Large intestine (tissue), 3 donors: ENCODE measurements around the gene PIGX. TPM values are rescaled to one million over a fixed set of nuclear protein-coding genes. Genes with fewer than 3 reads are reported as not detected.
A peak's percentile ranks its signal among the peaks of the same experiment; 100 is the strongest.

ENCODE experiments used
- DNase-seq, 2 donors: peaks; one replicate each; pipeline versions ENCODE4 v3.0.0 to v3.0.0-alpha.2; 2013
- H3K27ac ChIP-seq: one replicate; pipeline ENCODE4 v1.5.1; 2013; ENCODE audit warnings: low read length
- H3K27me3 ChIP-seq: 2 replicates; pipeline ENCODE4 v1.6.1; 2013; ENCODE audit warnings: low read length; ENCODE audit not compliant: control insufficient read depth, insufficient read depth
- H3K36me3 ChIP-seq: 2 replicates; pipeline ENCODE4 v1.6.1; 2013; ENCODE audit warnings: low read length; ENCODE audit not compliant: control insufficient read depth, insufficient read depth
- H3K4me1 ChIP-seq: one replicate; pipeline ENCODE4 v1.6.1; 2013; ENCODE audit warnings: low read length; ENCODE audit not compliant: control insufficient read depth, insufficient read depth
- H3K4me3 ChIP-seq: one replicate; pipeline ENCODE4 v1.5.1; 2013; ENCODE audit warnings: low read length
- H3K9me3 ChIP-seq: one replicate; pipeline ENCODE4 v1.6.1; 2013; ENCODE audit warnings: mild to moderate bottlenecking, low read depth, low read length, moderate library complexity; ENCODE audit not compliant: control insufficient read depth
- WGBS: methylation state at CpG from one replicate; pipeline ENCODE4 v1.1.5; 2013; ENCODE audit warnings: low lambda C conversion rate; ENCODE audit not compliant: insufficient coverage; 5-methylcytosine and 5-hydroxymethylcytosine counted together
- polyA plus RNA-seq: library from polyadenylated mRNA; unstranded; fragments of 120-200 nt; gene quantifications from one replicate; pipeline ENCODE4 v1.2.1, GENCODE V29; 2013

Gene PIGX
- polyA plus RNA-seq, 1 donor = 31.2 TPM

GRCh38 chr3:196756732-196757131 lies 44.6 kb downstream of the PIGX start:
- Histone ChIP-seq H3K9me3 (peaks cover 7% of the 10 kb centered on the region), H3K36me3 (peaks cover 7% of the 10 kb centered on the region), H3K27ac (no peak overlapping the region), H3K4me3 (no peak overlapping the region), H3K4me1 (no peaks in the 10 kb centered on the region), H3K27me3 (no peaks in the 10 kb centered on the region)
- WGBS = no CpG with 5 or more reads among the region's 4 CpGs
- DNase-seq = no peak

DNA sequence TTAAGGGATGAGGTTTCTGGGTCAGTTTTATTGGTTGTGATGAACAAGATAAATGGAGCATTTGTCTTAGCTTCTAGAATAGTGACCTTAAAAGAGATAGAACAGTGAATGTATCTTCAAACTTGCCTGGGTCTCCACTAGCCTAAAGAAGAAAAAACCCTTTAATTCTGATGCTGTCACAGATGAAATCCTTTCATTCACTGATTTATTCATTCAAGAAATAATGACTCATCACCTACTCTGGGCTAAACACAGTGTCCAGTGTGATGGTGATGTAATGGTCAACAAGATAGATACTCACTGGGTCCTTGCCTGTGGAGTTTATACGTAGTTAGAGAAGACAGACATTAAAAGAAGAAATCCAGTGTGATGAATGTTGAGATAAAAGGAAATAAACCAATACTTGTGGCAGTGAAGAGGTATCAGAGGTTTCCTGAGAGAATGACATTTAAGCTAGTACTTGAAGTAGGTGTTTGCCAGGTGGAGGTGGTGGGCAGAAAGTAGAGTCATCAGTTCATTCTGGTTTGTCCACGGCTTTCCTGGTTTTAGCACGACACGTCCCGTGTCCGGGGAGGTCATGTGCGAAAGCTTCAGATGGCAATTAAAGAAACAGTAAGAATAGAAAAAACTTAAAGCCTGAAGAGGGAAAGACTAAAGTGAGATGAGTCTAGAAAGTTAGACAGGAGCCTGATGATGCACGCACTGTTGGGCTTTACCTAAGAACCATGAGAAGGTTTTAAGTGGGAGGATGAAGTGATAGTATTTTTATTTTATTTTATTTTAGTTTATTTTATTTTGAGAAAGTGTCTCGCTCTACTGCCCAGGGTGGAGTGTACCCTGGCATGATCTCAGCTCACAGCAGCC lies 45.9 kb downstream of the PIGX start:
- Histone ChIP-seq H3K27me3 (no peaks in the 10 kb centered on the region), H3K4me3 (no peak overlapping the region), H3K4me1 (no peaks in the 10 kb centered on the region), H3K36me3 (peaks cover 7% of the 10 kb centered on the region), H3K27ac (no peak overlapping the region), H3K9me3 (peaks cover 14% of the 10 kb centered on the region)
- 98% methylated on average over 8 of the region's 9 CpGs for WGBS
- no peak for DNase-seq

DNA sequence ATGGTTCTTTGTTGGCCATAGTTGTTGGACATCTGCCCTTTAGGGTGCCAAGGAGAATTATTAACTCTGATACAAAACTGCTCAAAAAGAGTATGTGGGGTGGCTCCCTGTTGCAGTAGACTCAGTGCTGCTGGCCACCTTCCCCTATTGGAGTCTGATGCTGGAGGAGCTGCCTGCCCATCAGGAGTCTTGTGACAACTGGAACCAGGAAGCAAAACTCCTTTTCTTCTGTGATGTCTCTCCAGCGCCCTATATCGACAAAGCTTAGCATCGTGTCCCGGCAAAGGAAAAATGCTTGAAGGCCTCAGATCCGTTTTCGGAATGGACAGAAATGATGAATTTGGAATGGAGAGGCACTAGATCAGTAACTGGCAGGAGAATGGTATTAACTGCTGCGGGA lies 51.0 kb downstream of the PIGX start:
- Histone ChIP-seq H3K27ac (no peak overlapping the region), H3K27me3 (no peaks in the 10 kb centered on the region), H3K36me3 (peaks cover 7% of the 10 kb centered on the region), H3K4me3 (no peak overlapping the region), H3K9me3 (peaks cover 6% of the 10 kb centered on the region), H3K4me1 (no peaks in the 10 kb centered on the region)
- no peak for DNase-seq
- WGBS = 100% methylated on average over 3 of the region's 7 CpGs

GRCh38 chr3:196765454-196765853 lies 53.3 kb downstream of the PIGX start:
- peaks cover 6% of the 10 kb centered on the region for H3K9me3 ChIP-seq
- H3K27ac ChIP-seq = no peak overlapping the region
- H3K4me3 ChIP-seq = no peak overlapping the region
- H3K27me3 ChIP-seq = no peaks in the 10 kb centered on the region
- H3K36me3 ChIP-seq = peaks cover 7% of the 10 kb centered on the region
- no peaks in the 10 kb centered on the region for H3K4me1 ChIP-seq
- no peak for DNase-seq

- H3K4me3 ChIP-seq = no peak overlapping the region
- DNase-seq = no peak
- WGBS = 100% methylated on average over 1 of the region's 1 CpG
- peaks cover 7% of the 10 kb centered on the region for H3K36me3 ChIP-seq
- H3K9me3 ChIP-seq = no peaks in the 10 kb centered on the region
- H3K27ac ChIP-seq = no peak overlapping the region
- no peaks in the 10 kb centered on the region for H3K27me3 ChIP-seq
- H3K4me1 ChIP-seq = no peaks in the 10 kb centered on the region
These were observed 58.9 kb downstream of the PIGX start for GRCh38 chr3:196771067-196771466.

- Histone ChIP-seq H3K27ac (no peak overlapping the region), H3K36me3 (peaks cover 7% of the 10 kb centered on the region), H3K27me3 (no peaks in the 10 kb centered on the region), H3K4me3 (no peak overlapping the region), H3K9me3 (no peaks in the 10 kb centered on the region), H3K4me1 (no peaks in the 10 kb centered on the region)
- no peak for DNase-seq
- 83% methylated on average over 3 of the region's 4 CpGs for WGBS
These were observed 59.9 kb downstream of the PIGX start for GRCh38 chr3:196772102-196772501.

DNA sequence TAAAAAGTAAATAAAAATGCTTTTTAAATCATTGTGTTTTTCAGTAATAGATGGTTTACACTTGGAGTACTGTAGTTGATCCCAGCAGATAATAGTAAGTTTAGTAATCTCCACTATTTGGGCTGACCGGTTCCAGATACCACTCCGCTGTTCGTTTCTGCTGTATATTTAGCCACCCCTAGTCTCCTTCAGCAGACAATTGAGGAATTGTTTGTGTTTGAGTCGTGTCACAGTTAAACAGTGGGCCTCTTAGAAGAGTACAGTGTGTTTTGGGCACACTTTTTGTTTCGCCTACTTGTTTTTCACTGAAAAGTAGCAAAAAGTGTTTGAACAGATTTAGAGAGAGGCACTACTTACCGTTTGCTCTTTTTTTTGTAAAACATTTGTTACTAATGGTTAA lies 60.7 kb downstream of the PIGX start:
- WGBS = 60% methylated on average over 1 of the region's 6 CpGs
- H3K4me3 ChIP-seq = no peak overlapping the region
- no peaks in the 10 kb centered on the region for H3K9me3 ChIP-seq
- DNase-seq = no peak
- no peak overlapping the region for H3K27ac ChIP-seq
- no peaks in the 10 kb centered on the region for H3K4me1 ChIP-seq
- H3K27me3 ChIP-seq = no peaks in the 10 kb centered on the region
- peaks cover 8% of the 10 kb centered on the region for H3K36me3 ChIP-seq

DNA sequence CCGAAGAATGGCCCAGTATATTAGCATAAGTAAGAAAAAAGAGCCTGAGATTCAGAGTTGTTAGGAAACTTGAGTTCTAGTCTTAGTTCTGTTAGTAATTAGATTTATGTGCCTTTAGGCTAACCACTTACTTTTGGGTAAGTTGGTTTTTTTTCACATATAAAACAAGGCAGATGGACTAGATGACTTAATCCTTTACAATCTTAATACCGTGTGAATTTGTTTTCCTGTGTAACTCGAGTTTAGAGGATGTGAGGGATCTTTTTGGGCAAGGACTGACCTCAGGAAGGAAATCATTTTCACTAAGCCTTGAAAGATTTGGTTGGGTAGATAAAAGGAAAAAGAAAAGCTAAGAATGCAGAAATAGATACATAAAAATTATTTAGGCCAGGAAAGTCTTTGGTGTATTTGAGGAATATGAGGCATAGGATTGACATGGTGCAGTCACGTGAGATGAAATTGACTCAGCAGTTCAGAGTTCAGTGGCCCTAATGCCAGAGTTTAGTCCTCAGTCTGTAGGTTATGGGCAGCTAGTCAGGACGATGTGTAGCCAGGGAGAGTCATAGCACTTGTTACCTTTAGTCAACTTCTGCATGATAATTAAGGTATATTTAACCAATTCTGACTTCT lies 62.1 kb downstream of the PIGX start:
- no peaks in the 10 kb centered on the region for H3K27me3 ChIP-seq
- DNase-seq = peak; percentile 23 to 62
- no peak overlapping the region for H3K4me3 ChIP-seq
- H3K9me3 ChIP-seq = no peaks in the 10 kb centered on the region
- H3K27ac ChIP-seq = peak overlapping the region; percentile 40
- 72% methylated on average over 2 of the region's 5 CpGs for WGBS
- H3K4me1 ChIP-seq = no peaks in the 10 kb centered on the region
- peaks cover 3% of the 10 kb centered on the region for H3K36me3 ChIP-seq

GRCh38 chr3:196774848-196775422 lies 62.8 kb downstream of the PIGX start:
- DNase-seq = no peak
- Histone ChIP-seq H3K27ac (no peak overlapping the region), H3K4me1 (no peaks in the 10 kb centered on the region)

DNA sequence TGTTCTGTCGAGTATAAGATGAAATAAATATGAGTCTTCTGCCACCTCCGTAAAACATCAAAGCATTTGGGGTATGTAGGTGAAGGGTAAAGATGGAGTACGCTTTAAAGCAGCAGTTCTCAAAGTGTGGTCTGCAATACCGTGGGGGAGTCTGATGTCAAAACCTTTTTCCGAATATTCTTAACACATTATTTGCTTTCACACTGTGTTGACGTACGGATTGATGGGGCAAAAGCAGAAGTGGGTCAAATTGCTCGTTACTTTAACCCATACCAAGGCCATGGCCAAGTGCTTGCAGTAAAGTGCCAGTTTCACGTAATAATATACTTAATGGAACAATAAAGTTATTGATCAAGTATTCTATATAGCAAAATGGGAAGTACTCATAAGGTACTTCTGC lies 63.8 kb downstream of the PIGX start:
- H3K9me3 ChIP-seq = no peaks in the 10 kb centered on the region
- no peak overlapping the region for H3K27ac ChIP-seq
- no peaks in the 10 kb centered on the region for H3K27me3 ChIP-seq
- 100% methylated on average over 3 of the region's 9 CpGs for WGBS
- no peak overlapping the region for H3K4me3 ChIP-seq
- peaks cover 9% of the 10 kb centered on the region for H3K36me3 ChIP-seq
- no peaks in the 10 kb centered on the region for H3K4me1 ChIP-seq
- DNase-seq = no peak

More at GRCh38 chr3:196774848-196775422, 62.8 kb downstream of the PIGX start:
- no peak overlapping the region for H3K4me3 ChIP-seq
- H3K27me3 ChIP-seq = no peaks in the 10 kb centered on the region
- H3K36me3 ChIP-seq = peaks cover 4% of the 10 kb centered on the region
- no peaks in the 10 kb centered on the region for H3K9me3 ChIP-seq
- WGBS = no CpG with 5 or more reads among the region's 6 CpGs
